ENCODE results near the gene GPR141. TPM values are rescaled to one million over a fixed set of nuclear protein-coding genes. Genes with fewer than 3 reads are reported as not detected.

Gene GPR141
- total RNA-seq, 1 experiment from 2014 or later: not detected

GRCh38 chr7:37768611-37769010 is 85.0 kb downstream of the GPR141 start:
- no peak overlapping the region for H3K27ac Mint-ChIP-seq (ENCODE audit: unreplicated experiment)
- H3K27me3 Mint-ChIP-seq (ENCODE audit: unreplicated experiment): no peaks in the 10 kb centered on the region
- peaks cover 12% of the 10 kb centered on the region for H3K9me3 Mint-ChIP-seq (ENCODE audit: low read depth, unreplicated experiment)
- DNase-seq: no peak
- no peak overlapping the region for H3K4me3 Mint-ChIP-seq (ENCODE audit: low read depth, unreplicated experiment)
- H3K36me3 Mint-ChIP-seq (ENCODE audit: insufficient read depth, unreplicated experiment): no peaks in the 10 kb centered on the region
- no peaks in the 10 kb centered on the region for H3K4me1 Mint-ChIP-seq (ENCODE audit: low read depth, unreplicated experiment)
- TF ChIP-seq CTCF (IDR thresholded peaks at IDR 0.05; ENCODE audit: unreplicated experiment): no peak
- intact Hi-C loops (cut with micrococcal nuclease; ENCODE audit: unreplicated experiment): no loop called here
- no TSS peak for BruUV-seq (replicated peaks)
- CTCF ChIA-PET: interaction anchor here (0.8 kb wide), 1 partner anchor 26 kb away, joined by 6 read pairs; no protein-coding TSS in a partner anchor

GRCh38 chr7:37769291-37769690 is 85.7 kb downstream of the GPR141 start:
- no TSS peak for BruUV-seq (replicated peaks)

GRCh38 chr7:37769726-37770125 is 86.2 kb downstream of the GPR141 start:
- no peak for TF ChIP-seq CTCF (IDR thresholded peaks at IDR 0.05; ENCODE audit: unreplicated experiment)
- no TSS peak for BruUV-seq (replicated peaks)
- Mint-ChIP-seq H3K27me3 (ENCODE audit: unreplicated experiment) (no peaks in the 10 kb centered on the region), H3K4me3 (ENCODE audit: low read depth, unreplicated experiment) (no peak overlapping the region), H3K4me1 (ENCODE audit: low read depth, unreplicated experiment) (no peaks in the 10 kb centered on the region), H3K36me3 (ENCODE audit: insufficient read depth, unreplicated experiment) (no peaks in the 10 kb centered on the region), H3K9me3 (ENCODE audit: low read depth, unreplicated experiment) (peaks cover 8% of the 10 kb centered on the region), H3K27ac (ENCODE audit: unreplicated experiment) (no peak overlapping the region)
- intact Hi-C loops (cut with micrococcal nuclease; ENCODE audit: unreplicated experiment): no loop called here
- CTCF ChIA-PET: no interaction called here
- no peak for DNase-seq

More at GRCh38 chr7:37769291-37769690, 85.7 kb downstream of the GPR141 start:
- Mint-ChIP-seq H3K9me3 (ENCODE audit: low read depth, unreplicated experiment) (peaks cover 8% of the 10 kb centered on the region), H3K4me3 (ENCODE audit: low read depth, unreplicated experiment) (no peak overlapping the region), H3K36me3 (ENCODE audit: insufficient read depth, unreplicated experiment) (no peaks in the 10 kb centered on the region), H3K27ac (ENCODE audit: unreplicated experiment) (no peak overlapping the region), H3K4me1 (ENCODE audit: low read depth, unreplicated experiment) (no peaks in the 10 kb centered on the region), H3K27me3 (ENCODE audit: unreplicated experiment) (no peaks in the 10 kb centered on the region)
- intact Hi-C loops (cut with micrococcal nuclease; ENCODE audit: unreplicated experiment): no loop called here
- CTCF ChIA-PET: interaction anchor here (0.8 kb wide), 1 partner anchor 25 kb away, joined by 6 read pairs; no protein-coding TSS in a partner anchor
- no peak for DNase-seq
- no peak for TF ChIP-seq CTCF (IDR thresholded peaks at IDR 0.05; ENCODE audit: unreplicated experiment)

GRCh38 chr7:37770838-37771237 is 87.3 kb downstream of the GPR141 start:
- no peak overlapping the region for H3K4me3 Mint-ChIP-seq (ENCODE audit: low read depth, unreplicated experiment)
- H3K36me3 Mint-ChIP-seq (ENCODE audit: insufficient read depth, unreplicated experiment): no peaks in the 10 kb centered on the region
- H3K27ac Mint-ChIP-seq (ENCODE audit: unreplicated experiment): no peak overlapping the region
- no peaks in the 10 kb centered on the region for H3K4me1 Mint-ChIP-seq (ENCODE audit: low read depth, unreplicated experiment)
- DNase-seq: no peak
- intact Hi-C loops (cut with micrococcal nuclease; ENCODE audit: unreplicated experiment): no loop called here
- peaks cover 14% of the 10 kb centered on the region for H3K9me3 Mint-ChIP-seq (ENCODE audit: low read depth, unreplicated experiment)
- no peak for TF ChIP-seq CTCF (IDR thresholded peaks at IDR 0.05; ENCODE audit: unreplicated experiment)
- H3K27me3 Mint-ChIP-seq (ENCODE audit: unreplicated experiment): no peaks in the 10 kb centered on the region
- BruUV-seq (replicated peaks): no TSS peak
- CTCF ChIA-PET: interaction anchor here (0.6 kb wide), 2 partner anchors 32 to 908 kb away, joined by 3 read pairs; no protein-coding TSS in a partner anchor
